Measurements from ENCODE around the gene DHRS12. TPM values are rescaled to one million over a fixed set of nuclear protein-coding genes. Genes with fewer than 3 reads are reported as not detected.

The DHRS12 gene
- total RNA-seq, 4 donors from 2014 or later = 8.1 to 21.7 (median 12.5) TPM

- Histone ChIP-seq H3K4me3 (no peak overlapping the region), H3K4me1 (no peaks in the 10 kb centered on the region), H3K36me3 (peaks cover 0 to 4% (median 0%) of the 10 kb centered on the region in 3 donors), H3K27ac (no peak overlapping the region), H3K9me3 (no peaks in the 10 kb centered on the region), H3K27me3 (no peaks in the 10 kb centered on the region)
- no peak for TF ChIP-seq CTCF (IDR thresholded peaks at IDR 0.05)
- TF ChIP-seq POLR2A (IDR thresholded peaks at IDR 0.05) = no peak
- DNase-seq = no peak
These were observed 30.4 kb downstream of the DHRS12 start for GRCh38 chr13:51773515-51773914.

- Histone ChIP-seq H3K36me3 (peaks cover 0 to 7% (median 0%) of the 10 kb centered on the region in 3 donors), H3K4me1 (no peaks in the 10 kb centered on the region), H3K27ac (no peak overlapping the region), H3K4me3 (no peak overlapping the region), H3K9me3 (no peaks in the 10 kb centered on the region), H3K27me3 (no peaks in the 10 kb centered on the region)
- no peak for DNase-seq
- TF ChIP-seq POLR2A (IDR thresholded peaks at IDR 0.05) = no peak
These were observed 31.2 kb downstream of the DHRS12 start for GRCh38 chr13:51772781-51773180.

GRCh38 chr13:51772105-51772455, 31.9 kb downstream of the DHRS12 start:
- Histone ChIP-seq H3K27ac (no peak overlapping the region), H3K9me3 (no peaks in the 10 kb centered on the region), H3K27me3 (no peaks in the 10 kb centered on the region), H3K36me3 (peaks cover 0 to 8% (median 0%) of the 10 kb centered on the region in 3 donors), H3K4me3 (no peak overlapping the region), H3K4me1 (no peaks in the 10 kb centered on the region)
- DNase-seq = no peak
- no peak for TF ChIP-seq CTCF (IDR thresholded peaks at IDR 0.05)

GRCh38 chr13:51771418-51772104, 32.4 kb downstream of the DHRS12 start:
- Histone ChIP-seq H3K4me1 (no peaks in the 10 kb centered on the region), H3K4me3 (no peak overlapping the region), H3K27me3 (no peaks in the 10 kb centered on the region), H3K36me3 (peaks cover 0 to 8% (median 0%) of the 10 kb centered on the region in 3 donors), H3K27ac (no peak overlapping the region), H3K9me3 (no peaks in the 10 kb centered on the region)
- DNase-seq = no peak
- TF ChIP-seq CTCF (IDR thresholded peaks at IDR 0.05) (no peak), POLR2A (IDR thresholded peaks at IDR 0.05) (no peak)

- Histone ChIP-seq H3K27ac (no peak overlapping the region), H3K27me3 (no peaks in the 10 kb centered on the region), H3K9me3 (no peaks in the 10 kb centered on the region), H3K4me3 (no peak overlapping the region), H3K36me3 (peaks cover 0 to 8% (median 0%) of the 10 kb centered on the region in 3 donors), H3K4me1 (no peaks in the 10 kb centered on the region)
- no peak for TF ChIP-seq CTCF (IDR thresholded peaks at IDR 0.05)
- TF ChIP-seq POLR2A (IDR thresholded peaks at IDR 0.05) = no peak
- peak in 1 of 3 donors; percentile 47 for DNase-seq
These were observed 33.1 kb downstream of the DHRS12 start for GRCh38 chr13:51770681-51771417.

GRCh38 chr13:51770160-51770559, 33.8 kb downstream of the DHRS12 start:
- Histone ChIP-seq H3K4me3 (no peak overlapping the region), H3K36me3 (peaks cover 0 to 8% (median 0%) of the 10 kb centered on the region in 3 donors), H3K27ac (peak overlapping the region in 2 of 4 donors; percentile 33 to 37), H3K9me3 (no peaks in the 10 kb centered on the region), H3K27me3 (no peaks in the 10 kb centered on the region), H3K4me1 (peaks cover 0 to 2% (median under 1%) of the 10 kb centered on the region in 4 donors)
- no peak for TF ChIP-seq POLR2A (IDR thresholded peaks at IDR 0.05)
- DNase-seq = no peak

Measured in Peyer's patch (tissue), 4 donors.